ENCODE results near the gene LAG3.

DNA sequence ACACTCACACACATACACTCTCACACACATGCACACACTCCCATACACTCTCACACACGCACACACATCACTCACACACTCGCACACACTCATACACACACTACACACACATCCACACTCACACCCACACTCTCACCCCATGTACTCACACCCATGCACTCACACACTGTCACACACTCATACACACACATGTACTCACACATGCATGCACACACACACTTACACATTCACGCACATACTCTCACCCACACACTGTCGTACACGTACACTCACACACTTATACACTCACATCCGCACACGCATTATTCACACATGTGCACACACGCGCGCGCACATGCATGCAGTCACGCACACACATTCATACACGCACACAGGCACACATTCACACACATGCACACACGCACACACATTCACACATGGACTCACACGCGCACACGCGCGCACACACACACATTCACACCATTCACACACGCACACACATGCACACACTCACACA is 45.4 kb downstream of the LAG3 start:
- TF ChIP-seq EGR1 (IDR thresholded peaks at IDR 0.05) (no peak), REST (IDR thresholded peaks at IDR 0.05; ENCODE audit: low read depth) (no peak)

Data from Ishikawa (cell line).